HG03060 (cell line): ENCODE data around the gene DOK4.

Source experiments
- ATAC-seq: cut with Tn5 transposase; IDR thresholded peaks from one replicate; pipeline ENCODE4 v1.9.1; 2021; ENCODE audit warnings: low read depth, moderate number of reproducible peaks; ENCODE audit not compliant: unreplicated experiment

The DOK4 gene

GRCh38 chr16:57485916-57486857, at the start of gene DOK4:
TSS of gene DOK4 (minus strand) at chr16:57486493. CDS start at chr16:57479507, 6,986 bp downstream.
- ATAC-seq = no peak

GRCh38 chr16:57535680-57536305, 49.5 kb upstream of the DOK4 start:
- ATAC-seq = no peak

- no peak for ATAC-seq
These were observed 48.8 kb upstream of the DOK4 start for GRCh38 chr16:57534881-57535658.

GRCh38 chr16:57534337-57534880, 48.1 kb upstream of the DOK4 start:
- ATAC-seq = no peak

GRCh38 chr16:57533431-57534336, 47.4 kb upstream of the DOK4 start:
- no peak for ATAC-seq

- ATAC-seq = no peak
These were observed 46.0 kb upstream of the DOK4 start for GRCh38 chr16:57532266-57532625.

GRCh38 chr16:57531635-57532265, 45.5 kb upstream of the DOK4 start:
- ATAC-seq = no peak

- ATAC-seq = no peak
These were observed 44.9 kb upstream of the DOK4 start for GRCh38 chr16:57531253-57531575.

- ATAC-seq = no peak
These were observed 44.4 kb upstream of the DOK4 start for GRCh38 chr16:57530522-57531252.

GRCh38 chr16:57530104-57530521, 43.8 kb upstream of the DOK4 start:
- ATAC-seq = no peak

- no peak for ATAC-seq
These were observed 43.3 kb upstream of the DOK4 start for GRCh38 chr16:57529391-57530103.

GRCh38 chr16:57528499-57529390, 42.5 kb upstream of the DOK4 start:
- ATAC-seq = no peak

GRCh38 chr16:57527610-57528360, 41.5 kb upstream of the DOK4 start:
- ATAC-seq = no peak

GRCh38 chr16:57527027-57527426, 40.7 kb upstream of the DOK4 start:
- no peak for ATAC-seq

GRCh38 chr16:57526498-57526897, 40.2 kb upstream of the DOK4 start:
- ATAC-seq = no peak

- ATAC-seq = no peak
These were observed 39.5 kb upstream of the DOK4 start for GRCh38 chr16:57525761-57526160.

GRCh38 chr16:57522960-57523359, 36.7 kb upstream of the DOK4 start:
- no peak for ATAC-seq
